ENCODE data around the gene ASPRV1. TPM values are rescaled to one million over a fixed set of nuclear protein-coding genes. Genes with fewer than 3 reads are reported as not detected.

ASPRV1 gene
- total RNA-seq, 2 donors from 2014 or later: 0.43 to 1.2 TPM

- intact Hi-C loops (cut with DNase I, micrococcal nuclease): no loop called here
- no peak for ATAC-seq
- DNase-seq: no peak
Observed at GRCh38 chr2:69947325-69947931, 14.0 kb downstream of the ASPRV1 start.

GRCh38 chr2:69946351-69947324 lies 14.8 kb downstream of the ASPRV1 start:
- peak; percentile 49 for ATAC-seq
- no peak for DNase-seq

GRCh38 chr2:69945941-69946340 lies 15.5 kb downstream of the ASPRV1 start:
- DNase-seq: no peak
- no peak for ATAC-seq
- intact Hi-C loops (cut with DNase I, micrococcal nuclease): no loop called here

More at GRCh38 chr2:69946351-69947324, 14.8 kb downstream of the ASPRV1 start:
- intact Hi-C loops (cut with DNase I, micrococcal nuclease): no loop called here

- ATAC-seq: no peak
- intact Hi-C loops (cut with DNase I, micrococcal nuclease): no loop called here
- DNase-seq: no peak
Observed at GRCh38 chr2:69945441-69945840, 16.0 kb downstream of the ASPRV1 start.

- ATAC-seq (no peak), DNase-seq (no peak)
- intact Hi-C loops (cut with DNase I, micrococcal nuclease): no loop called here
Observed at GRCh38 chr2:69944756-69945155, 16.7 kb downstream of the ASPRV1 start.

- no peak for ATAC-seq
Observed at GRCh38 chr2:69943843-69944525, 17.4 kb downstream of the ASPRV1 start.

GRCh38 chr2:69943000-69943842 lies 18.2 kb downstream of the ASPRV1 start:
- ATAC-seq (peak; percentile 17), DNase-seq (no peak)
- intact Hi-C loops (cut with DNase I, micrococcal nuclease): no loop called here

More at GRCh38 chr2:69943843-69944525, 17.4 kb downstream of the ASPRV1 start:
- intact Hi-C loops (cut with DNase I, micrococcal nuclease): no loop called here
- DNase-seq: no peak

GRCh38 chr2:69940691-69941090 lies 20.7 kb downstream of the ASPRV1 start:
- intact Hi-C loops (cut with DNase I, micrococcal nuclease): no loop called here
- DNase-seq (no peak), ATAC-seq (no peak)

- peak; percentile 72 for ATAC-seq
- DNase-seq: no peak
Observed at GRCh38 chr2:69939722-69940121, 21.7 kb downstream of the ASPRV1 start.

GRCh38 chr2:69937968-69938367 lies 23.5 kb downstream of the ASPRV1 start:
- no peak for DNase-seq
- intact Hi-C loops (cut with DNase I, micrococcal nuclease): no loop called here
- no peak for ATAC-seq

More at GRCh38 chr2:69939722-69940121, 21.7 kb downstream of the ASPRV1 start:
- intact Hi-C loops (cut with DNase I, micrococcal nuclease): no loop called here

GRCh38 chr2:69936906-69937305 lies 24.5 kb downstream of the ASPRV1 start:
- ATAC-seq: no peak
- DNase-seq: no peak
- intact Hi-C loops (cut with DNase I, micrococcal nuclease): no loop called here

GRCh38 chr2:69935011-69935410 lies 26.4 kb downstream of the ASPRV1 start:
- intact Hi-C loops (cut with DNase I, micrococcal nuclease): no loop called here

GRCh38 chr2:69934614-69934908 lies 26.9 kb downstream of the ASPRV1 start:
- intact Hi-C loops (cut with DNase I, micrococcal nuclease): no loop called here
- ATAC-seq: no peak
- DNase-seq: no peak

More at GRCh38 chr2:69935011-69935410, 26.4 kb downstream of the ASPRV1 start:
- DNase-seq (no peak), ATAC-seq (no peak)

- ATAC-seq (peak; percentile 82), DNase-seq (no peak)
- intact Hi-C loops (cut with DNase I, micrococcal nuclease): no loop called here
Observed at GRCh38 chr2:69933839-69934613, 27.4 kb downstream of the ASPRV1 start.

- ATAC-seq: peak; percentile 66
- intact Hi-C loops (cut with DNase I, micrococcal nuclease): no loop called here
- no peak for DNase-seq
Observed at GRCh38 chr2:69933254-69933828, 28.1 kb downstream of the ASPRV1 start.

- intact Hi-C loops (cut with DNase I, micrococcal nuclease): no loop called here
- DNase-seq (no peak), ATAC-seq (no peak)
Observed at GRCh38 chr2:69932596-69932922, 28.9 kb downstream of the ASPRV1 start.

GRCh38 chr2:69931832-69932595 lies 29.4 kb downstream of the ASPRV1 start:
- intact Hi-C loops (cut with DNase I, micrococcal nuclease): no loop called here
- DNase-seq: no peak
- ATAC-seq: no peak

Measured in left colon (tissue), 2 donors.